Fibroblast of skin of scalp (primary cell): Measurements from ENCODE around the gene LSMEM2.

Experiments
- DNase-seq: peaks from one replicate; pipeline ENCODE4 v3.0.0-alpha.2; 2013

LSMEM2 gene

DNA sequence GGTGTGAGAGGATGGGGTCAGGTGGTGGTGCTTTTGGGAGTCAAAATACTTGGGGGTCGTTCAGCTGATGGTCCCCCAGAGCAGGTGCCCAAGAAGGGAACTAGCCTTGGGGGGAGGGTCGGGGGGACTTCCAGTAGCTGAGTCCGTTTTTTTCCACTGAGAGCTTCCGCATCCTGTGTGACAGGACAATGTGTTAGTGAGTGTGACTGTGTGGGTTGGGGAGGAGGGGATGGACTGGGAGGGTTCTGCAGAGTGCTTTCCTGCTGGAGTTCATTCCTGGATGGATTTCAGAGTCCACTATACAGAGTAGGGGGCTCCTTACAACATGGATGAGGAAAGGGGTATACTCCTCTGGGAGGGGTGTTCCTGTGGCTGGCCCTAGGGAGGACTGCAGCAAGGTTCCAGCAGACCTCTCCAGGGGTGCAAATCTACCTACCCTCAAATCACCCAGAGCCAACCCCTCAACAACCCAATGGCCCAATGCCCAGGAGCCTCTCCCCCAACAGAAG lies 44.3 kb downstream of the LSMEM2 start:
- no peak for DNase-seq

DNA sequence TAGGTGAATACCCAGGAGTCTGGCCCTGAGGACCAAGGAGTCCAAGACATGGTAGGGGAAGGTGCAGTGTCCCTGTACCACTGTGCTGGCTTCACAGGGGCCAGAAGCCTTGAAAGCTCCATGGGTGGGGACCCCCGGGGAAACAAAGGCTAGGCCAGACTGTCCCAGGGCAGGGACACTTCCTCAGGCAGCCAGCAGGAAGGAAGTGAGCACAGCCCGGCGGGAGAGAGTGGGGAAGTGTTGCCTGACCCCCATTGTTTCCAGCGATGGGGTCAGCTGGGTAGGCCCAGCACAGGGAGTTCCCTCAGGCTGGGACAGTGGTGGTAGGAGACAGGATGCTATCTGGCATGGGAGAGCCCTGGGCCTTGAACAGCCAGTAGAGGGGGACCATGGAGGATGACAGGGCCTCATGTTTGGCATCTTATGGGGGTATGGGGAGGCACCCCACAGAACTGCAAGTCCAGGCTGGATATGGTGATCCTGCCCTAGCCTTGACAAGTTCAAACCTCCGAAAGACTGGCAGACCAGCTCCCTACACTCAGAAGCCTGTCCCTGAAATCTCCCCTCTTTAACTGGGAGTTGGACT lies 44.8 kb downstream of the LSMEM2 start:
- no peak for DNase-seq

DNA sequence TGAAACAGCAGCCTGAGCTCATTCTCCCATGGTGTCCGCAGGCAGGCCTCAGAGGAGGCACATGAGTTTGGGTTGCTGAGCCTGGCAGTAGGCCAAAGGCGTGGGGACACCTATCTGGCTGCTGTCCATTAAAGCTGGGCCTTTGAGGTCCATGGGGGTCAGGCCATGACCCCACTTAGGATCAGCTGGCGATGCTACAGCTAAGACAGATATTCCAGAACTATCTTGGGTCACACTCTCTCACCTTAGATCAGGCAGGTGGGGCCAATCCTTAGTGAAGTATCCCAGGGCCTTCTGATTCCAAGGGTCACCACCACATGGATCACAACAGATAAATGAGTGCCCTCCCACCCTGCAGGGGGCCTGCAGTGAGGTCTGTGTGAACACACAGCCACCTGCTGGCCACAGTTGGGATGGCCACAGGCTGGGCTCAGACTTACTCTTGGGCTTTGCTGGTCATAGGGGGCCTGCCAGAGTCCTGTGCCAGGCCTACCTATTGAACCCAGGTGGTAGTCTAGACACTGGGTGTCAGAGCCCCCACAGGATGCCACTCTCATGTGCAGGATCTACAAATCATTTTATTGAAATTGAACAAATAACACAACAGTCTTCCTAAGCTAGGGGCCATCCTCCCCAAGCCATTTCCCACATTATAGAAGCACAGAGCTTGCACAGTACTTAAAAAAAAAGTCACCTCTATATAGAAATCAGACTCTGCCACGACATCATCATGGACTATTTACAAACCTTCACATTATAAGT lies 45.6 kb downstream of the LSMEM2 start:
- peak; percentile 78 for DNase-seq

DNA sequence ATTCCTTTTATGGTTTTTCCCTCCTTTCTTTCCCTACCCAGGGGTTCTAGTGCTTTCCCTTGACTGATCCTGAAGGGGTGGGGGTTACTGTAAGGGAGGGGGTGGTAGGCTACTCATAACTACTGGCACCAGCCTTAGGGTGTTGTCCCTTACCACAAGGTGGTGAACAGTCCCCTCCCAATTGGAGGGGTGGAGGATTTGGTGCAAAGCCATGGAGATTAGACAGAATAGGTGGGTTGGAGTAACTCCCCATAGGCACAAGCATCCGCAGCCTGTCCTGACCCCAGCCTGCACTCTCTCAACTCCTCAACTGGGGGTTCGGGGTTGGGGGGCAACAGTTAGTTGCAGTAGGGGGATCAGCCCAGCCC lies 46.2 kb downstream of the LSMEM2 start:
- DNase-seq: no peak

DNA sequence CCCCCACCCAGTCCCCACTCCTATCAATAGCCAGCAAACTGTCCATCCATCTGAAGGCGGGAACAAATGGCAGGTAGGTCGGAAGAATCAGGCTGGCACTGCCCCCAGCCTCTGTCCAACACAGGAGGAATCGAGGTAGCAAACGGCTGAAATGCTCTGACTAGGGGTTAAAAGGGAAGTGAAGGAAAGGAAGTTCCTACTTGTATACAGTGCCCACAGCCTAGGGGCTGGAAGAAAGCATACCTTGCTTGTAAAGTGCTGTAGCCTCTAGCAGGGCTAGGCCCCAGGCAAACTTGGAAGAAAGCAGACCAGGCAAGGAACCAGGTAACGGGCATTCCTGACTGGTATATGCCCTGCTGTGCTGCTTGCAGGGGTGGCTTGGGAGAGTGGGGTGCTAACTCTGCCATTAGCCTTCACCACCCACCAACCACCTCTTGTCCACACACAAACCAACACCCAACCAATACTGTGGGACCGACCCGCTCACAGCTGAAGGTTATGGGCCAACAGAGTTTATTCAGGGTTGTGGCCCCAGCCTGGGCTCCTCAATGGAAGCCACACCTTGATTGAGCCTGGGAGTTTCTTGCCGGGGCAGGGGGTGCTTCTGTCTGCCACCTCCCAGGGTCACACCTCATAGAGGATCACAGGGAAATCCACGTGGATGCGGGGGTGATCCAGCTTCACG lies 46.8 kb downstream of the LSMEM2 start:
- no peak for DNase-seq

DNA sequence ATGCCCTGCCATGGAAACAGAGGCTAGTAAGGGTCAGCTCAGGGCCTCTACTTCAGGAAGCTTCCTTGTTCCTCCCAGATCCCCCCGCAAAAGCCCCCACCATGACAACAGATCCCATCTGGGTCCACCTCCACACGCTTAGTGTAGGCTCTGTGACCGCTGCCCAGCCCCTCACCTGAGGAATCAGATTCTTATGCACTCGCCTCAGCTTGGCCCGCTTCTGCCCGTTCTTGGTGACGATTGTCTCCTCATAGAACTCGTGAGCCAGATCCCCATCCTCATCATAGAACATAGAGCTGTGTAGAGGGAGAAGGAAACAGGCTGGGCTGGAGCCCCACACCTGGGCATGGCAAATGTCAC lies 47.3 kb downstream of the LSMEM2 start:
- DNase-seq: no peak

DNA sequence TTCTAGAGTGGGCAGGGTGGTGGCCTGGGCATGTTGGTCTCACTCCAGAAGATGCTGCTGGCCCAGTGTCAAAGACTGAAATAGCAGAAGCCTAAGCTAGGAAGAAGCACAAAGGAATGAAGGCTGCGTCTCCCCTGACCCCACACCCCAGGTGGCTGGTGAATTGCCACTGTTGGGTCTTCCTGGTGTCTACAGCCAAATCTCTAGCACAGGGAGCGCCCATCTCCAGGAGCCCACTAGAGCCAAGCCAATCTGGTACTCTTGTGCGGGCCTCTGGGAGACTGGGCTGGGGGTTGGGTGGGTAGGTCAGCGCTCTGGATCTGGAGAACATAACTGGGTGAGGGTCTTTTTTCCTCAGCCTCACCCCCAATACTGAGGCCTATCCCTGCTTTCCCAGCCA lies 48.2 kb downstream of the LSMEM2 start:
- no peak for DNase-seq

DNA sequence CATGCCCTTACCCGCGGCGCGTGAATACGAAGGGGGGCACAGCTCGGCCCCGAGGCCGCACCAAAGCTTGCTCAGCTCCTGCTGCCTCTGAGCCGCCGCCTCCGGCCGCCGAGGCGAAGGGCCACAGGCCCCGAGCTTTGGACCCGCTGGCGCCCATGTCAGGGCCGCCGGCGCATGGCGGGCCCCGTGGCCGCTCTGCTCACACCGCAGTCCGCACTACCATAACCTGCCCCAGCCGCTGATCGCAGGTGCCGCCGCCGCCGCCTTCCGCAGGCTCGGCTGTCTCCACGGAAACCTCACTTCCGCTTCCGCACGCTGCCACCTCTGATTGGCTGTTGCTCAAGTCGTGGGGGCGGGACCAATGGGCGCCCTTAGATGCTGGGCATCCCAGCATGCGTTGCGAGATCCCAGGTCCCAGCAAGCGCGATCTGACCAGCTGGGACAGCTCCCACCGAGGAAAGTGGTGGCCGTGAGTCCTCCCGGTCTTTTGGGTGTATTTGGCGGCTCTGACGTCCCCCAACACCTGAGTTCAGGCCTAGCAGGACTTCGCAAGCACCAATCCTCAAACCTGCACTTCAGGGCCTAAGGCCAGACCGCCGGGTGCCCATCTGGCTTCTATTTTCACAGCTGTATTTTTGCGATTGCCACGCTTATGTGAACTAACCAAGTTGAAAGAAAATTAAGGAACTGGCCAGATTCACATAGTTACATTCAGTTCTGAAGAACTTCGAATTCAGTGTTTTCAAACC lies 49.2 kb downstream of the LSMEM2 start, which contains the start of gene TUSC2:
TSS of gene TUSC2 (minus strand) at position 281 of the 749 bp plus-strand sequence. CDS start at position 157, 124 bp downstream.
- peak; percentile 95 for DNase-seq

DNA sequence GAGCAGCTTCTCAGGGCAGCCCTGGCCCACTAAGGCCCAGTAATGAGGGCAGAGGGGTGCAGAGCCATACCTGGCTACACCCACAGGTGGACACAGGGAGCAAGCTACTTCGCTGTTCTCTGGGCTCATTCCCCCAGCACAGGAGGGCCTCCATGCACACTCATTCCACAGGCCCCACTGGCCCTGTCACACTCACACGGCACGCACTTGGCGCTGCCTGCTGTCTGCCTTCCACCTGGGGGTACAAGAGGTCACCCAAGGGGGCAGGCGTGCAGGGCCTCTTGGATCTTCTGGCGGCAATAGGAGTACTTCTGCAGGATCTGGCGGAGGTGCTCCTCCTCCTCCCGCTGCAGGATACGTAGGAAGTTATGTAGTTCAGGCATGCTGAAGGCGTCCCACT lies 51.4 kb downstream of the LSMEM2 start:
- DNase-seq: no peak

DNA sequence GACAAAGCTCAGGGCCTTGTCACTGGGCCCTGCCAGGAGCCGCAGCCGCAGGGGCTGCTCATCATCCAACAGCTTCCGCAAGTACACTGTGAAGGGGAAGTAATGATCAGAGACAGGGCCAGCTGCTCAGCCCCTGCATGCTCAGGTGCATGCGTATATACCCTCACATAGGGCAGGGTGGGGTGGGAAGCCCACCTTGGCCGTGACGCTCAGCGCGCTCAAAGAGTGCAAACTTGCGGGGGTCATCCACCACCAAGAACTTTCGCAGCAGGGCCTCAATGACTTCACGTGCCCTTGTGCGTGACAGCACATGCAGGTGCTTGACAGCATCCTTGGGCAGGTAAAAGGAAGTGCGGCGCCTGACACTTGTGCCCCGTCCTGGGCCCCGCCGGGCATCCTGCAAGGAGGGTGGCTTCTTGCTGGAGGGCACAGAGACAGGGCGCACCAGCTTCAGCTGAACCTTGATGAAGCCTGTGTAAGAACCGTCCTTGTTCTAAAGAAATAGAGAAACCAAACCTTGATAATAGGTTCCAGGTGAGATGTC lies 52.5 kb downstream of the LSMEM2 start:
- no peak for DNase-seq

DNA sequence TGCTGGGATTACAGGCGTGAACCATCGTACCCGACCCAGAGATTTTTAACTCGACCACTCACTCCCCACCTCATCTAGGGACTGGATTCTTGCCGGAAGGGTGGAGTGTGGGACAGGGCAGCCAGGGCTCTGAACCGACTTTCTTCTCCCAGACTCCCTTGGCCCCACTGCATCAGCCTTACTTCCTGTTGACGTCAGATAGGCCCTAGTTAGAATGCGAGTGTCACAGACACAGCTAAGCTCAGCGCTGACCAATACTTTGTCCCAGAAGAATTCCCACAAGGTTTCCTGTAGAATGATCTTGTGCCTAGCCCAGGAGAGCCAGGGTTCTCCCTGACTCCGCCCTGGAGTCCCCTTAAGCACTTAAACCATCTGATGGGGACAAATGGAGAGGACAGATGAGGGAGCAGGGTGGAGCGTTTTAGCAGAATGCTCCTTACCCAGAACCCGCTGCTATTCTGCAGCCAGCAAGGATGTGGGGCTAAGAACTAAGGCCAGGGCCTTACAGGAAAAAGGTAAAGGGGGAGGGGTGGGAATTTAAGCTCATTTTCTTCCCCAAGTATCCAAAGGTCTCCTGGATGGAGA lies 54.9 kb downstream of the LSMEM2 start:
- no peak for DNase-seq

DNA sequence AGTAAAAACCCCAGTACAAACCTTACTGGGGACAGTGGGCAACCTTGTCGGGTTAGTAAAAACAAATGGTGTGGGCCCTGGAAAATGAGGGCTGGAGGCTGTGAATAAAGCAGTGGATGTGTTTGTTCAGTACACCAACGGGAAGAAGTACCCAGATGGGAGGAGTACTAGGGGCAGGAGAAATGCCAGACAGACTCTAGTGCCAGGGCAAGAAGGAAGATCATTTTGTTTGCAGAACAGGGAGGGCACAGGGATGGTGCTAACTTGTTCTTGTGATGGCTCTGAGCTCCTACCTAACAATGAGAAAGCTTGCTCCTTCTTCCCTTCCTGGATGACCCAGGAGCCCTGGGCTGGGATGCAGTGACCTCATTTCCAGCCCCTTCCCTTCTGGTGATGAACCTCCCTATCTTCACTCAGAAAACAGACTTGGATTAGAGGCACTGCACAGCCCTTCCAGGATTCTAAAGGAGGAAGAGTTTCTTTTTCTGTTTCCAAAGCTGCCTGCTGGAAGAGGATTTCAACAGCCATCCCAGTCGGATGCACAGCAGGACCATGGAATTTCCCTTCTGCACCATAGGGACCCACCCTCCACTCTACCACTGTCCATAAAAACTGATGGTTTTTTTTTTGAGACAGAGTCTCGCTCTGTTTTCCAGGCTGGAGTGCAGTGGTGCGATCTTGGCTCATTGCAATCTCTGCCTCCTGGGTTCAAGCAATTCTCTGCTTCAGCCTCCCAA lies 55.6 kb downstream of the LSMEM2 start:
- DNase-seq: no peak

DNA sequence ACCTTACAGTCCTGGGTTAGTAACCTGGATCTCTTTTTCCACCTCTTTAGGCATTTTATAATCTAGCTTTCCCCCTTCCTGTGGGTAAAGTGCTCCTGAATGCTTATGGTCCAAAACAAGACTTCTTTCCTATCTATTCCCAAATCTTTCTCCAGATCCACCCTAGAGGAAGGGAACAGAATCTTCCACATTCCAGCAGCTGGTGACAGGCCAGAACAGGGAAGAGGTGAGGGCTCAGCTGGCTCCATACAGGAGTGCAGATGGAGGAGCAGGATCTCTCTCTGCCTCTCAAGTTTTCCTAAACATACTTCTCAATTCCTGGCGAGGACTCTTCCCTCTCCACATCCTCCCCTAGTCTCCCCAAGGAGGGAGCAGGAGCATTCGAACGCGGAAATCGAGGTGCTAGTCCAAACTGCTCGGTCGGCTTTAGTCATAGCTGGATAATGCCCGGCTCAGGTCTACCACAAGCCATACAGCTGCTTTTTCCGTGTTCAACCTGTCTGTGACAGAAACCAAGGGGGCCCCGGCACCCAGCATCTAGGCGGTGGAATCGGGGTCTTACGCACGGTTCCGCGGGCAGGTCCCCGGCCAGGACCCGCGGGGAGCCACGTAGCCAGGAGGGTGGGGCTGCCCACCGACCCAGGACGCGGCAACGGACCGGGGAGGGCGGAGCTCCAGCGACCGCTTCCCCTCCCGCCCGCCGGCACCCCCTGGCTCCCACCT lies 57.7 kb downstream of the LSMEM2 start:
- DNase-seq: peak; percentile 23

DNA sequence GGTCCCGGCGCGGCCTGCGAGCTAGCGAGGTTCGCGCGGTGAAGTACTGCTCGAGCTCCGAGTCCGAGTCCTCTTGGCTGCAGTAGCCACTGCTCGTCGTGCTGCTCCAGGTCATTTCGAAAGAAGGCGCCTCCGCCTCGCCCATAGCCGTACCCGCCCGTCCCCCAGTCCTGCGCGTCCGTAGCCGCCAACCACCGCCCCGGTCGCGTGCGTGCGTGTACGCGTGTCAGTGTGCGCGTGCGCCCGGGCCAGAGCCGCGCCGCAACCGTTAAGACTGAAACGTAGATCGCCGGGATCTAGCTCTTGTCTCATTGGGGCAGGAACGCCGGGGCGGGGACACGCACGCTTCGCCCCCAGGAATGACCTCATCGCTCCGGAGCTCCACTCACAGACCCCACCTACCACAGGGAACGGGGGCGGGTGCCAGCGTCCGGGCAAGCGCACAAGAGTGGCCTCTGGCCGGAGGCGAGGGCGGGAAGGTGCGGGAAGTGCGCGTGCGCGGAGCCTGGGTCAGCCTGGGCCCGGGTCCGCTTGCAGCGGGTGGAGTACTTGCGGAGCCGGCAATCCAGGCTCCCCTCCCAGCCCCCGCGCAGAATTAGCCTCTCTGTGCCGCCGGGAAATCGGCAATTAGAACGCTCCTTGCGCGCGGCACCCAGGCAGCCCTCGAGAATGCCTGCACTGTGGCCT lies 58.4 kb downstream of the LSMEM2 start:
- DNase-seq: peak; percentile 99
